Subcutaneous adipose tissue (tissue), 4 donors: ENCODE measurements around the gene ANKS1B. TPM values are rescaled to one million over a fixed set of nuclear protein-coding genes. Genes with fewer than 3 reads are reported as not detected.

Experiments used
- total RNA-seq, 4 donors: library from RNA; depleted of rRNA; stranded (reverse); fragments of >200 nt; gene quantifications; one replicate each; pipeline ENCODE4 v1.1.0, GENCODE V29; 2016
- TF ChIP-seq, protein P1 (sequence below): fragments of 450-650 bp; IDR thresholded peaks from one replicate; pipeline ENCODE4 v1.5.1; 2016; ENCODE audit warnings: low read depth, mild to moderate bottlenecking, control low read depth, antibody characterized with exemption, moderate library complexity

ANKS1B gene
- total RNA-seq, 4 donors from 2014 or later, result 4.5 to 15.4 (median 10.1) TPM

DNA sequence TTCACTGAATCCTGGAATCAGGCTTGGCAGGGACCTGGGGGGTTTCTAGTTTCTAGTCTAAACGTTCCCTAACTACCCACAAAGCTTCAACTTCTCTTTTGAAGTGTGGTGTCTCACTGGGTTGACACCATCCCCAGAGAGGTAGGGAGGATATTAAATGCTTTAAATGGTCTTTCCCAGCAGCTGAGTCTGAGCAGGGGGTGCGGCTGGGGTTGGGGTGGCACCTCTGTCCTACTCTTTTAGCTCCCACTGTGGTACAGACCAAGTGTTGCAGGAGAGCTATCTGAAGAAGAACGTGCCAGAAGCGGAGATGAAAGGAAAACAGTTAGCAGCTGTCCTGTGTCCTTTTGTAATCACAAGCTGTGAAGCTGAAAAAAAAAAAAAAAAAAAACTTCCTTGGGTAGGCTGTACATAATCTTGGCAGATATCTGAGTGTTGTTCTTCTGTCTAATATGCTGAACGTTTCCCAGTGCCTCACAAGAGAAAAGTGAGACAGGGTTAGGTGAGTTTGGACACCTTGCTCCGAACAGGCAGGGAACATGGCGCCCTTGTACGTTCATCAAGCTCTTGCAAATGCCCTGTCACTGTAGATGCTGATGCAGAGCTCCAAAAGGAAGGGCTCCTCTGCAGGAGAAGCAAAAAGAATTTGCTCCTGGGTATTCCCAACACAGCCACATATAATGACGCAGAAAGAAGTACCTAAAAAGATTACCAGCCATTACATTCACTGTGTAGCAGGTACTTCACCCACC lies 892.5 kb downstream of the ANKS1B start:
- TF ChIP-seq, protein P1, sequence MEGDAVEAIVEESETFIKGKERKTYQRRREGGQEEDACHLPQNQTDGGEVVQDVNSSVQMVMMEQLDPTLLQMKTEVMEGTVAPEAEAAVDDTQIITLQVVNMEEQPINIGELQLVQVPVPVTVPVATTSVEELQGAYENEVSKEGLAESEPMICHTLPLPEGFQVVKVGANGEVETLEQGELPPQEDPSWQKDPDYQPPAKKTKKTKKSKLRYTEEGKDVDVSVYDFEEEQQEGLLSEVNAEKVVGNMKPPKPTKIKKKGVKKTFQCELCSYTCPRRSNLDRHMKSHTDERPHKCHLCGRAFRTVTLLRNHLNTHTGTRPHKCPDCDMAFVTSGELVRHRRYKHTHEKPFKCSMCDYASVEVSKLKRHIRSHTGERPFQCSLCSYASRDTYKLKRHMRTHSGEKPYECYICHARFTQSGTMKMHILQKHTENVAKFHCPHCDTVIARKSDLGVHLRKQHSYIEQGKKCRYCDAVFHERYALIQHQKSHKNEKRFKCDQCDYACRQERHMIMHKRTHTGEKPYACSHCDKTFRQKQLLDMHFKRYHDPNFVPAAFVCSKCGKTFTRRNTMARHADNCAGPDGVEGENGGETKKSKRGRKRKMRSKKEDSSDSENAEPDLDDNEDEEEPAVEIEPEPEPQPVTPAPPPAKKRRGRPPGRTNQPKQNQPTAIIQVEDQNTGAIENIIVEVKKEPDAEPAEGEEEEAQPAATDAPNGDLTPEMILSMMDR, result no peak

DNA sequence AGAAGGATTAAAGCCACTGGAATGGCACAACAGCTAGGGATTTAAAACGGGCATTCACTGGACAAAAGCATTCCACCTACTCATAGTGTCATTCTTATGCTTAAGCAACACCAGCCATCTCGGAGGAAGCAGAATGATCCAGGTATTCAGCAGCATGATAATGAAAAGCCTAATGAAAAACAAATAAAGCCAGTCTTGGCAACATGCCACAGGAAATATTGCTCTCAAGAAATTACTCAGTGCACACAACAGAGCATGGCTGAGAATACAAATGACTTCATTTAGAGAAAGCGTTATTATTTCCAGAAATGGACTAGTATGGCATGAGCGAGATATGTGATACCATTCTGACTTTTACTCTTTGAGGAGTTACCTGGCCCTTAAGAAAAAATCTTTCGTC lies 897.5 kb downstream of the ANKS1B start:
- TF ChIP-seq, protein P1, result no peak

DNA sequence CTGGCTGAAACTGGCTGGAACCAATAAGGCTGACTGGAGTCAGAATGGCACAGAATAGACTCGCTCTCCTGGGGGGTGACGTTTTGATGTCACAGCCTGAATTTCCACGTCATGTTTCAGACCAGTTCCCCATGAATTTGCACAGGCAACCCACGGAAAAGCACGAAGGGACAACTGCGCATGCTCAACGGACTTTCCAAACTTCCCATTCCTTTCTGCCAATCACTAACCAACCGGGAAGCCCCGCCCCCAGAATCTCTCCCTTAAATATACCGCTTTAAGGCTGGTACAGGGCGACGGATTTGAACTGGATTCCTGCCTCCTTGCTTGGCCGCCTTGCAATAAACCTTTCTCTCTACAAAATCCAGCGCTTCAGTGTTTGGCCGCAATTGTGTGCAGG lies 904.9 kb downstream of the ANKS1B start:
- TF ChIP-seq, protein P1, result no peak

DNA sequence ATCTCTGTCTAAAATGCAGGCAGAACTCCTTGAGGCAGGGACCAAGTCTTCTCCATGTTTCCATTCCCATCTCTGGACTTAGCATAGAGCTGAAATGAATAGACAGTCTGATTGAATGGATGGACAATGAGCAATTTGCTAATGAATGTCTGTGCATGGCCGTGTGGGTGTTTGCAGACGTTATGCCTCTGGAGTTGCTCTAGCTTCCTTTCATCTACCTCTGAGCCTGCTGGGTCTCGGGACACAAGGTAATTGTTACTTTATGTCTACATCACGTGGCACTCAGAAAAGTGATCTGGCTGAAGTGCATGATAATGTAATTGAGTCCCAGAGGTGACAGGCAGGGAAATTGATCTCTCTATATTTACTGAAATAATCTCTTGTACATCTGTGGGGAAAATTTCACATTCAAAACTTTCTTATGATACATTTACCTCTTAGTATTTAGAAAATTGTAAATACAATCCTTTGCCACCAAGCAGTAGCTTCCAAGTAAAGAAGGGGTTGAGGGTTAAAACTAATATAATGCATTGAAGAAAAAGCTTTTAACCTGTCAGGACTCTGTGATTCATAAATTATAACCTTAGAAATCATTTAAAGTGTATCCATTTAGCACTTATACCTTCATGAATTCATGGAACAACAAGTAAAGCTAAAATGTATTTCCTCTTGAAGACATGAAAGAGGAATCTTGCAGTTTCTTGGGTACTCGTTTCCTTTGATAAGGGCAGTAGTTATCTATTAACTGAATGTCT lies 915.6 kb downstream of the ANKS1B start:
- TF ChIP-seq, protein P1, result no peak

DNA sequence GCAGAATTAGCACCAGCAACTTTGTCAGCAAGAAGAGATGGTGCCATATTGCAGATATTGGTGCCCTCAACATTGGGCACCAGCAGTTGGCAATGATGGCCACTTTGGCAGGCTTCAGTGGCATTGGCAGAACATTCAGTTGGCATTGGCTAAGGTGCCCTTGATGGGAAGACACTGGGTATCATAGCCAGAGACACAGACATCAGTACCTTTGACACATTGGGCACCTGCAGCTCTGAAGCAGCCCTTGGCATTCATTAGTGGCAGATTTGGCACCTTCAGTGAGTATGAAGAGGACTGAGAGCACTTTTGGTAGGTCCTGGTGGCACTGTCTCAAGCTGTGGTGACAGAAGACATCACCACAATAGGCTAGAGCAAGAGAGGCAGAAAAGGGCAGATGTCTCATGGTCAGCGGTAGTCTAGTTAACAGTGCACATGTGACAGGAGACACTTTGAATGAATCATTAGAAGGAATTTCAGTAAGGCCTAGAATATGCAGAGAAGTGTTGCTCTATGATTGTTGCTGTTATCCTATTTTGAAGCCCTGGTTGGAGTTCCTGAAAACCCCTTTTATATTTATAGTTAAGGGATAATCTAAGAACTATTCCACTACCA lies 917.5 kb downstream of the ANKS1B start:
- TF ChIP-seq, protein P1, result no peak

DNA sequence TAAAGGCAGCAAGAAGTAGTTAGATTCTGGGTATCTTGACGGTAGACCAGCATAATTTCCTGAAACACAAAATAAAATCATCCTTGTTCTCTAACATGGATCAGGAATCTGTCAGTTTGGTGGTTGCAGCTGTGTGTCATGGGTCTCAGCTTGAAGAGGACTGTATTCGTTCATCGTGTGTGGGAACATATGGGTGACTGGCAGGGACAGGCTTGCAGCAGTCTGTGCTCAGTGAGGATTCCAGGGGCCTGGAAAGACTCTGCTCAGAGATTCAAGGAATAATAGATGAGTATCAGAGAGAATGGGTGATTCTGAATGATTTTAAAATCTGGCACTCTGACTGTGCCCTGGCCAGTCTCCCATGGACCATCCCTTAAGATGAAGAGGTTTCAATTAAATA lies 918.0 kb downstream of the ANKS1B start:
- TF ChIP-seq, protein P1, result no peak

DNA sequence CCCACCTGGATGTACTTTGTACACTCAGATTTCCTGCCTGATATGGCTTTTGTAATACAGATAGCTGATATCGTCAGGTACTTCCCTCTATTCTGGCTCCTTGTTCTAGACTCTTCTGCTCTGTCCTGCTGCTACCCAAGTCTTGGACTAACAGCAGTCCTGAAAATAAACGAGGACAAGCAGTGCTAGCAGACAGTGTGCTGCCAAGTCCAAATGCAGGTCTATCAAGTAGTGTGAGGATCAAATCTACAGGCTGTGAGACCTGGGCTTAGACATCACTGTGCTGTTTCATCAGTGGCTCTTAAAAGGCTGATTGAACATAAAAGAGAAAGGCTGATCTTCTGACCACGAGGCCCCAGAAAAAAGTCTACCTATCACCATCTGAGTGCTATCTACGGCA lies 921.6 kb downstream of the ANKS1B start:
- TF ChIP-seq, protein P1, result no peak
